ENCODE data around the gene CEP152.

CEP152 gene

DNA sequence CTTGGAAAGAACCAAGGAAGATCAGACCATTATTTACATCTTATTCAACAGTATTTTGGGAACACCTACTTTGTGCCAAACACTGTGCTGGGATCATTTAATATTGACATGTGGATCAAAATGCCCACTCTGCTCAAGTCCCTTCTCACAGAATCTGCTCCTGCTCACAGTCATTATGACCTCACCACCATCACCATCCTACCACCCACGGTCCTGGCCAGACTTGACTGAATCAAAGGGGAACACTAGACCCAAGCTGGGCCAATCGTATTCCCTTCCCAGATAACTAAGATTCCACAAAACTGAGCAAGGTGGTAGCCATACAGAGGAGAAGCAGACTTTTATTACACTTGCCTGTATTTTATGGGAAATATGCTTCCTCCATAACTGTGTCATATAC, 3.4 kb upstream of the CEP152 start:
- CTCF ChIA-PET = no interaction called here
- POLR2A ChIA-PET = no interaction called here
- TF ChIP-seq KLF10 (tag by site-specific recombination; IDR thresholded peaks at IDR 0.05) = no peak
- TF ChIP-seq ZFP41 (tag by site-specific recombination; IDR thresholded peaks at IDR 0.05; ENCODE audit: borderline replicate concordance) = no peak
- no peak for TF ChIP-seq SCRT1 (tag by site-specific recombination; IDR thresholded peaks at IDR 0.05; ENCODE audit: borderline replicate concordance)
- no peak for TF ChIP-seq FEZF1 (tag by site-specific recombination; IDR thresholded peaks at IDR 0.05)
- no peak for TF ChIP-seq ZNF248 (tag by site-specific recombination; IDR thresholded peaks at IDR 0.05)
- TF ChIP-seq ZIC2 (tag by site-specific recombination; IDR thresholded peaks at IDR 0.05) = no peak
- TF ChIP-seq, protein P1, sequence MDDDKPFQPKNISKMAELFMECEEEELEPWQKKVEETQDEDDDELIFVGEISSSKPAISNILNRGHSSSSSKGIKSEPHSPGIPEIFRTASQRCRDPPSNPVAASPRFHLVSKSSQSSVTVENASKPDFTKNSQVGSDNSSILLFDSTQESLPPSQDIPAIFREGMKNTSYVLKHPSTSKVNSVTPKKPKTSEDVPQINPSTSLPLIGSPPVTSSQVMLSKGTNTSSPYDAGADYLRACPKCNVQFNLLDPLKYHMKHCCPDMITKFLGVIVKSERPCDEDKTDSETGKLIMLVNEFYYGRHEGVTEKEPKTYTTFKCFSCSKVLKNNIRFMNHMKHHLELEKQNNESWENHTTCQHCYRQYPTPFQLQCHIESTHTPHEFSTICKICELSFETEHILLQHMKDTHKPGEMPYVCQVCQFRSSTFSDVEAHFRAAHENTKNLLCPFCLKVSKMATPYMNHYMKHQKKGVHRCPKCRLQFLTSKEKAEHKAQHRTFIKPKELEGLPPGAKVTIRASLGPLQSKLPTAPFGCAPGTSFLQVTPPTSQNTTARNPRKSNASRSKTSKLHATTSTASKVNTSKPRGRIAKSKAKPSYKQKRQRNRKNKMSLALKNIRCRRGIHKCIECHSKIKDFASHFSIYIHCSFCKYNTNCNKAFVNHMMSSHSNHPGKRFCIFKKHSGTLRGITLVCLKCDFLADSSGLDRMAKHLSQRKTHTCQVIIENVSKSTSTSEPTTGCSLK (tag by site-specific recombination; IDR thresholded peaks at IDR 0.05) = no peak
- TF ChIP-seq, protein P2, sequence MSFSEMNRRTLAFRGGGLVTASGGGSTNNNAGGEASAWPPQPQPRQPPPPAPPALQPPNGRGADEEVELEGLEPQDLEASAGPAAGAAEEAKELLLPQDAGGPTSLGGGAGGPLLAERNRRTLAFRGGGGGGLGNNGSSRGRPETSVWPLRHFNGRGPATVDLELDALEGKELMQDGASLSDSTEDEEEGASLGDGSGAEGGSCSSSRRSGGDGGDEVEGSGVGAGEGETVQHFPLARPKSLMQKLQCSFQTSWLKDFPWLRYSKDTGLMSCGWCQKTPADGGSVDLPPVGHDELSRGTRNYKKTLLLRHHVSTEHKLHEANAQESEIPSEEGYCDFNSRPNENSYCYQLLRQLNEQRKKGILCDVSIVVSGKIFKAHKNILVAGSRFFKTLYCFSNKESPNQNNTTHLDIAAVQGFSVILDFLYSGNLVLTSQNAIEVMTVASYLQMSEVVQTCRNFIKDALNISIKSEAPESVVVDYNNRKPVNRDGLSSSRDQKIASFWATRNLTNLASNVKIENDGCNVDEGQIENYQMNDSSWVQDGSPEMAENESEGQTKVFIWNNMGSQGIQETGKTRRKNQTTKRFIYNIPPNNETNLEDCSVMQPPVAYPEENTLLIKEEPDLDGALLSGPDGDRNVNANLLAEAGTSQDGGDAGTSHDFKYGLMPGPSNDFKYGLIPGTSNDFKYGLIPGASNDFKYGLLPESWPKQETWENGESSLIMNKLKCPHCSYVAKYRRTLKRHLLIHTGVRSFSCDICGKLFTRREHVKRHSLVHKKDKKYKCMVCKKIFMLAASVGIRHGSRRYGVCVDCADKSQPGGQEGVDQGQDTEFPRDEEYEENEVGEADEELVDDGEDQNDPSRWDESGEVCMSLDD (tag by site-specific recombination; IDR thresholded peaks at IDR 0.05) = no peak
- TF ChIP-seq ZBTB1 (tag by site-specific recombination; IDR thresholded peaks at IDR 0.05) = no peak
- H3K27ac ChIP-seq (ENCODE audit: extremely low read depth, low read depth, low read length) = no peak overlapping the region
- H3K9me3 ChIP-seq (ENCODE audit: control insufficient read depth, insufficient read depth, low read depth, low read length) = no peaks in the 10 kb centered on the region
- no peak overlapping the region for H3K4me3 ChIP-seq (ENCODE audit: low read depth, low read length)
- H3K4me1 ChIP-seq (ENCODE audit: control insufficient read depth, insufficient read depth, low read length) = peaks cover under 1% of the 10 kb centered on the region; the same call in 1 of the 2 replicates
- no peaks in the 10 kb centered on the region for H3K36me3 ChIP-seq (ENCODE audit: control insufficient read depth in 2 of 2, insufficient read depth in 1 of 2, low read length in 2 of 2)

DNA sequence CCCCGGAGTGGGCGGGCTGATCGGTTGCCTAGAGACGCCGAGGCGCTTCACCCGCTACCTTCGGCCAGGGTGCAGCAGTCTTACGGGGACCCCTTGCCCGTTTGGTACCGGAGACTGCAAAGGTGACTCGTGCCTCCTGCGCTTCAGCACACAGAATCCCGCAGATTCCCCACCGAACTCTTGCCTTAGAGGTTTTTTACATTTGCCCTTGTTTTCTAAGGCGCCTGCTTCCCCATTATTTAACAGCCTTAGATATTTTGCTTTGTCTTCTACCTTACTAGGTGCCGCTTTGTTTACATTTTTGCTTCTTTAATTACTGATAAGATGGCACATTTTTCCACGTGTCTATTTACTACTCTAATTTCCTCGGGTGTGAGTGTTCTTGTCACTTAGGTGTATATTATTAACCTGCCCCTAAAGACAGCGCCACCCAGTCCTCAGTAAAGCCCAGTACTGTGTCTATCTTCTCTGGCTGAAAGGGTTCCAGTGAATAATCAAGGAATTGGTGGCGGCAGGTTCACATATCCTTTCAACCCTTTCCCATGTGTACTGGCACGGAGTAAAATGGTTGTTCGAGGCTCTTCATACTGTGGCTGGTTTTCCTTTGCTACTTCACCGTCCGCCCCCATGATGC, 573 bp upstream of the CEP152 start:
- Histone ChIP-seq H3K4me1 (ENCODE audit: control insufficient read depth, insufficient read depth, low read length) (peaks cover 4% of the 10 kb centered on the region; the same call in 1 of the 2 replicates), H3K4me3 (ENCODE audit: low read depth, low read length) (peak overlapping the region; percentile 44), H3K9me3 (ENCODE audit: control insufficient read depth, insufficient read depth, low read depth, low read length) (no peaks in the 10 kb centered on the region), H3K27ac (ENCODE audit: extremely low read depth, low read depth, low read length) (no peak overlapping the region), H3K36me3 (ENCODE audit: control insufficient read depth in 2 of 2, insufficient read depth in 1 of 2, low read length in 2 of 2) (no peaks in the 10 kb centered on the region)
- POLR2A ChIA-PET = interaction anchor here (0.6 to 1.7 kb wide), 12 partner anchors 9 to 1690 kb away, joined by 3 to 13 read pairs (median 4); partner anchors contain the start of genes EID1 and GALK2
- CTCF ChIA-PET = interaction anchor here (0.6 to 0.7 kb wide), 2 partner anchors 154 to 258 kb away, joined by 3 read pairs; no protein-coding TSS in a partner anchor
- TF ChIP-seq ZBTB48 (tag by site-specific recombination; IDR thresholded peaks at IDR 0.05) = peak; percentile 35; the same call in 1 of the 2 replicates
- TF ChIP-seq, protein P3, sequence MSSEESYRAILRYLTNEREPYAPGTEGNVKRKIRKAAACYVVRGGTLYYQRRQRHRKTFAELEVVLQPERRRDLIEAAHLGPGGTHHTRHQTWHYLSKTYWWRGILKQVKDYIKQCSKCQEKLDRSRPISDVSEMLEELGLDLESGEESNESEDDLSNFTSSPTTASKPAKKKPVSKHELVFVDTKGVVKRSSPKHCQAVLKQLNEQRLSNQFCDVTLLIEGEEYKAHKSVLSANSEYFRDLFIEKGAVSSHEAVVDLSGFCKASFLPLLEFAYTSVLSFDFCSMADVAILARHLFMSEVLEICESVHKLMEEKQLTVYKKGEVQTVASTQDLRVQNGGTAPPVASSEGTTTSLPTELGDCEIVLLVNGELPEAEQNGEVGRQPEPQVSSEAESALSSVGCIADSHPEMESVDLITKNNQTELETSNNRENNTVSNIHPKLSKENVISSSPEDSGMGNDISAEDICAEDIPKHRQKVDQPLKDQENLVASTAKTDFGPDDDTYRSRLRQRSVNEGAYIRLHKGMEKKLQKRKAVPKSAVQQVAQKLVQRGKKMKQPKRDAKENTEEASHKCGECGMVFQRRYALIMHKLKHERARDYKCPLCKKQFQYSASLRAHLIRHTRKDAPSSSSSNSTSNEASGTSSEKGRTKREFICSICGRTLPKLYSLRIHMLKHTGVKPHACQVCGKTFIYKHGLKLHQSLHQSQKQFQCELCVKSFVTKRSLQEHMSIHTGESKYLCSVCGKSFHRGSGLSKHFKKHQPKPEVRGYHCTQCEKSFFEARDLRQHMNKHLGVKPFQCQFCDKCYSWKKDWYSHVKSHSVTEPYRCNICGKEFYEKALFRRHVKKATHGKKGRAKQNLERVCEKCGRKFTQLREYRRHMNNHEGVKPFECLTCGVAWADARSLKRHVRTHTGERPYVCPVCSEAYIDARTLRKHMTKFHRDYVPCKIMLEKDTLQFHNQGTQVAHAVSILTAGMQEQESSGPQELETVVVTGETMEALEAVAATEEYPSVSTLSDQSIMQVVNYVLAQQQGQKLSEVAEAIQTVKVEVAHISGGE (tag by site-specific recombination; conservative IDR thresholded peaks at IDR 0.05; ENCODE audit: low read depth) = peak; percentile 65
- TF ChIP-seq, protein P2 (tag by site-specific recombination; IDR thresholded peaks at IDR 0.05) = peak; percentile 43; the same call in 1 of the 2 replicates
- TF ChIP-seq, protein P4, sequence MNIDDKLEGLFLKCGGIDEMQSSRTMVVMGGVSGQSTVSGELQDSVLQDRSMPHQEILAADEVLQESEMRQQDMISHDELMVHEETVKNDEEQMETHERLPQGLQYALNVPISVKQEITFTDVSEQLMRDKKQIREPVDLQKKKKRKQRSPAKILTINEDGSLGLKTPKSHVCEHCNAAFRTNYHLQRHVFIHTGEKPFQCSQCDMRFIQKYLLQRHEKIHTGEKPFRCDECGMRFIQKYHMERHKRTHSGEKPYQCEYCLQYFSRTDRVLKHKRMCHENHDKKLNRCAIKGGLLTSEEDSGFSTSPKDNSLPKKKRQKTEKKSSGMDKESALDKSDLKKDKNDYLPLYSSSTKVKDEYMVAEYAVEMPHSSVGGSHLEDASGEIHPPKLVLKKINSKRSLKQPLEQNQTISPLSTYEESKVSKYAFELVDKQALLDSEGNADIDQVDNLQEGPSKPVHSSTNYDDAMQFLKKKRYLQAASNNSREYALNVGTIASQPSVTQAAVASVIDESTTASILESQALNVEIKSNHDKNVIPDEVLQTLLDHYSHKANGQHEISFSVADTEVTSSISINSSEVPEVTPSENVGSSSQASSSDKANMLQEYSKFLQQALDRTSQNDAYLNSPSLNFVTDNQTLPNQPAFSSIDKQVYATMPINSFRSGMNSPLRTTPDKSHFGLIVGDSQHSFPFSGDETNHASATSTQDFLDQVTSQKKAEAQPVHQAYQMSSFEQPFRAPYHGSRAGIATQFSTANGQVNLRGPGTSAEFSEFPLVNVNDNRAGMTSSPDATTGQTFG (tag by site-specific recombination; IDR thresholded peaks at IDR 0.05; ENCODE audit: borderline replicate concordance) = no peak
- no peak for TF ChIP-seq ZBTB7A (tag by site-specific recombination; IDR thresholded peaks at IDR 0.05; ENCODE audit: low read depth)
- TF ChIP-seq ZNF274 (IDR thresholded peaks at IDR 0.05; ENCODE audit: low read length) = no peak
- TF ChIP-seq ZNF274 (tag by site-specific recombination; IDR thresholded peaks at IDR 0.05; ENCODE audit: borderline replicate concordance) = no peak
- TF ChIP-seq, protein P5, sequence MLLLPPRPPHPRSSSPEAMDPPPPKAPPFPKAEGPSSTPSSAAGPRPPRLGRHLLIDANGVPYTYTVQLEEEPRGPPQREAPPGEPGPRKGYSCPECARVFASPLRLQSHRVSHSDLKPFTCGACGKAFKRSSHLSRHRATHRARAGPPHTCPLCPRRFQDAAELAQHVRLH (tag by site-specific recombination; IDR thresholded peaks at IDR 0.05) = no peak
- TF ChIP-seq PRDM1 (tag by site-specific recombination; IDR thresholded peaks at IDR 0.05) = 0 out of 2 replicates have a peak, but pooled peaks have one; percentile 19
- TF ChIP-seq ZNF157 (tag by site-specific recombination; IDR thresholded peaks at IDR 0.05) = no peak
- TF ChIP-seq ZNF335 (tag by site-specific recombination; conservative IDR thresholded peaks at IDR 0.05) = peak; percentile 75
- no peak for TF ChIP-seq SP2 (tag by site-specific recombination; IDR thresholded peaks at IDR 0.05)

Measured in HEK293 (cell line).